HG03066 (cell line): ENCODE data around the gene KCNC3.

Experiments used
- ATAC-seq: cut with Tn5 transposase; IDR thresholded peaks from one replicate; pipeline ENCODE4 v1.9.1; 2021; ENCODE audit warnings: low read depth; ENCODE audit not compliant: unreplicated experiment

KCNC3 gene

GRCh38 chr19:50312967-50313811 lies 16.0 kb downstream of the KCNC3 start:
- no peak for ATAC-seq

GRCh38 chr19:50311723-50312635 lies 17.2 kb downstream of the KCNC3 start:
- no peak for ATAC-seq

GRCh38 chr19:50310759-50311465 lies 18.3 kb downstream of the KCNC3 start:
- ATAC-seq, result no peak

GRCh38 chr19:50309396-50310125 lies 19.6 kb downstream of the KCNC3 start:
- ATAC-seq, result no peak

GRCh38 chr19:50308991-50309390 lies 20.2 kb downstream of the KCNC3 start:
- no peak for ATAC-seq

GRCh38 chr19:50303558-50303957 lies 25.6 kb downstream of the KCNC3 start:
- no peak for ATAC-seq

- no peak for ATAC-seq
Measured at GRCh38 chr19:50301607-50301971, 27.6 kb downstream of the KCNC3 start.

GRCh38 chr19:50300814-50301606 lies 28.2 kb downstream of the KCNC3 start:
- no peak for ATAC-seq

- no peak for ATAC-seq
Measured at GRCh38 chr19:50300051-50300450, 29.1 kb downstream of the KCNC3 start.

- no peak for ATAC-seq
Measured at GRCh38 chr19:50293263-50294004, 35.7 kb downstream of the KCNC3 start.

GRCh38 chr19:50292216-50292827 lies 36.9 kb downstream of the KCNC3 start:
- ATAC-seq, result no peak

- ATAC-seq, result no peak
Measured at GRCh38 chr19:50290775-50291174, 38.4 kb downstream of the KCNC3 start.

GRCh38 chr19:50290011-50290410 lies 39.2 kb downstream of the KCNC3 start:
- ATAC-seq, result no peak

- ATAC-seq, result no peak
Measured at GRCh38 chr19:50288954-50289353, 40.2 kb downstream of the KCNC3 start.

- ATAC-seq, result no peak
Measured at GRCh38 chr19:50287331-50287730, 41.8 kb downstream of the KCNC3 start.

- no peak for ATAC-seq
Measured at GRCh38 chr19:50286443-50286842, 42.7 kb downstream of the KCNC3 start.

GRCh38 chr19:50285833-50286232 lies 43.3 kb downstream of the KCNC3 start:
- ATAC-seq, result no peak

- ATAC-seq, result no peak
Measured at GRCh38 chr19:50281491-50281890, 47.7 kb downstream of the KCNC3 start.
